ENCODE measurements around the gene NT5DC1.

The NT5DC1 gene

DNA sequence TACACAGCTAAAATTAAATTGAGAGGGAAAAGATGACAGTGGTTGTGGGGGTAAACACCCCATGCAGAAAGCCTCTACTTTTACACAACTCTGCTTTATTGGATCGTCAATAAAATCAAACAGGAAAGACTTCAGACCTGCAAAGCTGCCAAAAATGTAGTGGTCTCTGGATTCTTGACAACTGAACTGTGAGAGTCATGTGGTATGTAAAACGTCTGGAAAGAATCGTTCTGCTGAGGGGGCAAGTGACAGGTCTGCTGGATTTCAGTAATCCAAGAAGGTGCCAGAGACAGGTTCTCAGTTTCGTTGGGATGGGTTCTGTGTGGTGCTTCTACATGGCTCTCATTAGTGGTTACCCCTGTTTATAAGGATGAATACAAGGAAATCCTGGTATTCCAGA lies 89.9 kb downstream of the NT5DC1 start:
- DNase-seq, result no peak
- H3K9me3 Mint-ChIP-seq, result peaks cover 7% of the 10 kb centered on the region

DNA sequence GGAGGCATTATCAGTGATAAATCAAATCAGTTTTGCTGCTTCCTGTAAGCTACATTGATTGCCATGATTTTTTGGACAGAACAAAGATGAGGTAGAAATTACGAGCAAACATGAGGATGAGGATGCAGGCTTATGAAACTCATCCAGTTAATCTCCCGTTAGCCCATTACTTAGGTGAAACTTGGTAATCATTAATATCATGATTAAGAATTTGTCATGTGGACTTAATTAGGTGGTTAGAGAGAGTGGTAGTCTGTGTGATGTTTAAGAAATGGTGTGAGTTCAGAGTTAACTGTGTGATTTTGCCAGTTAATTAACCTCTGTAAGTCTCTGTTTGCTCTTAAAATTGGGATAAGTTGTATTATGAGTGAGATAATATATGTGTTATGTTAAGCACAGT lies 91.2 kb downstream of the NT5DC1 start:
- Mint-ChIP-seq H3K9me3 (no peaks in the 10 kb centered on the region), H3K36me3 (ENCODE audit: low read depth) (no peaks in the 10 kb centered on the region), H3K4me1 (no peaks in the 10 kb centered on the region), H3K27me3 (ENCODE audit: low read depth, poor library complexity) (peaks cover 2% of the 10 kb centered on the region), H3K27ac (no peak overlapping the region), H3K4me3 (no peak overlapping the region)
- DNase-seq, result no peak
- TF ChIP-seq CTCF (IDR thresholded peaks at IDR 0.05), result no peak

More for the DNA sequence above, 89.9 kb downstream of the NT5DC1 start:
- Mint-ChIP-seq H3K27me3 (ENCODE audit: low read depth, poor library complexity) (peaks cover 3% of the 10 kb centered on the region), H3K36me3 (ENCODE audit: low read depth) (peaks cover 10% of the 10 kb centered on the region), H3K27ac (no peak overlapping the region), H3K4me1 (no peaks in the 10 kb centered on the region), H3K4me3 (no peak overlapping the region)
- no peak for TF ChIP-seq CTCF (IDR thresholded peaks at IDR 0.05)

- DNase-seq, result no peak
- Mint-ChIP-seq H3K9me3 (no peaks in the 10 kb centered on the region), H3K4me1 (no peaks in the 10 kb centered on the region), H3K36me3 (ENCODE audit: low read depth) (no peaks in the 10 kb centered on the region), H3K27ac (peak overlapping the region; percentile 86), H3K27me3 (ENCODE audit: low read depth, poor library complexity) (no peaks in the 10 kb centered on the region), H3K4me3 (no peak overlapping the region)
- no peak for TF ChIP-seq CTCF (IDR thresholded peaks at IDR 0.05)
Observed at GRCh38 chr6:116192786-116193185, 92.1 kb downstream of the NT5DC1 start.

DNA sequence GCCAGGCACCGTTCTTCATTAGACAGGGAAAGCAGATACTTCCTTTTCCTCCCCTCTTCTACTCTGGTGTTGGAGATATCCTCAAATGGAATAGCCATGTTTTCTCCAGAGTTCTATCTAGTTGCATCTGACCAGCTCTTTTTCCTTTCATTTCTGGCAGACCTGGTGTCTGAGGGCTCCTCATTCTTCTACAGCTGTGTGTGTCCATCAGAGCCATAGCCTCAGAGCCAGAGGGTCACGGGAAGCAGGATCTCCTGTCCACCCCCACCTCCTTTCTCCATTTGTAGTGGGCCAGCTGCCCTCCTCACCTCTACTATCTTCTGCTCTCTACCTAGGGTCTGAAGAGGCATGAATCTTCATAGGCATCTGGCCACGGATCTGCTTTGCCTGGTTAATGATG lies 96.2 kb downstream of the NT5DC1 start:
- no peak for DNase-seq
- no peaks in the 10 kb centered on the region for H3K9me3 Mint-ChIP-seq
- peak overlapping the region; percentile 15 for H3K27ac Mint-ChIP-seq
- H3K36me3 Mint-ChIP-seq (ENCODE audit: low read depth), result no peaks in the 10 kb centered on the region
- no peaks in the 10 kb centered on the region for H3K27me3 Mint-ChIP-seq (ENCODE audit: low read depth, poor library complexity)
- no peak overlapping the region for H3K4me3 Mint-ChIP-seq
- peaks cover 17% of the 10 kb centered on the region for H3K4me1 Mint-ChIP-seq
- no peak for TF ChIP-seq CTCF (IDR thresholded peaks at IDR 0.05)

DNA sequence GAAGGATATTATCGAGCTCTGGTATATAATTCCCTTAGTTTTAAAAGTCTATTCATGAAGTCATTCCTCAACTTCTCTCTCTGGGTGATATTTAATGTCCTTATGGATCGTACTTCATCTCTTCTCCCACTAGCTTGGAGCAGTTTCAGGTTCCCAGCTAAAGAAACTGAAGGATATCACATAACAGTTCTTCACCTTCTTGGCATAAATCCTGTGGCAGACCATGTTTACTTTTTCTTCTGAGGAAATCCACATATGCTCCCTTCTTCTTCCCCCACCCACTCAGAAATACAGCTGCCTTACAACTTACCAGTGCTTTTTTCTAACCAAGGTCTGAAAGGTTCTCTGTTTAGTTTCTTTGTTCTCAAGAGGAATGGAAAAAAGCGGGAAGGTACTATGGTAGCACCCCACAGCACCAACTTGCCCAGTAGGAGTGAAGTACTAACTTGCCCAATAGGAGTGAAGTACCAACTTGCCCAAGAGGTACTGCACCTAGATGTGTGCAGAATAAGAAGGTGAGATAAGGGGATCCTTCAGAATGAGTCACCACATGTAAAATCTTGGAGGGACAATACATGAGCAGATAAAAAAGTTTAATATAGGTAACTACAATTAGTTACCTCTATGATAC lies 100.1 kb downstream of the NT5DC1 start:
- no peaks in the 10 kb centered on the region for H3K36me3 Mint-ChIP-seq (ENCODE audit: low read depth)
- H3K27ac Mint-ChIP-seq, result peak overlapping the region; percentile 25
- TF ChIP-seq CTCF (IDR thresholded peaks at IDR 0.05), result no peak
- H3K4me3 Mint-ChIP-seq, result no peak overlapping the region
- peaks cover 17% of the 10 kb centered on the region for H3K4me1 Mint-ChIP-seq
- no peaks in the 10 kb centered on the region for H3K9me3 Mint-ChIP-seq
- DNase-seq, result no peak
- peaks cover 3% of the 10 kb centered on the region for H3K27me3 Mint-ChIP-seq (ENCODE audit: low read depth, poor library complexity)

DNA sequence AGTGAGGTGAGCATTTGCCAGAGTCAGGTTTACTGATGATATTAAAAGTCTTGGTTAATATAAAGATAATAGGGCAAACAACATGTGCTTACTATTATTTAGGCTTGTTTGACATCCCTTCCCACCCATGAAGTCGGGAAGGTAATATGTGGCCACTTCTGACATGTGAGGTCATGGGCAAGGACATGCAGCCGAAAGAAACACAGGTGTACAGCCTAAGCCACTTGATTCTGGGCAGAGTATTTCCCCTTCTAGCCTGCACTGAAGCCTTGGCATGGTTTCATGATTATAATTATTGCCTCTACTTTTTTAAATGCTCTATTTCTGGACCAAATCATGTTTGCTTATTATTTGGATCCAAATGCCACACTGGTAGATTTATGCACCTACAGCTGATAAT lies 100.9 kb downstream of the NT5DC1 start:
- Mint-ChIP-seq H3K4me3 (no peak overlapping the region), H3K9me3 (no peaks in the 10 kb centered on the region), H3K4me1 (peaks cover 17% of the 10 kb centered on the region), H3K27me3 (ENCODE audit: low read depth, poor library complexity) (peaks cover 3% of the 10 kb centered on the region), H3K27ac (no peak overlapping the region), H3K36me3 (ENCODE audit: low read depth) (no peaks in the 10 kb centered on the region)
- TF ChIP-seq CTCF (IDR thresholded peaks at IDR 0.05), result no peak
- DNase-seq, result no peak

All from nephron progenitor cell (in vitro differentiated cells).